Spleen (tissue), 7 donors: ENCODE measurements around the gene ATP2C2.

Experiments used
- POLR2A ChIP-seq, 3 donors: fragments of 450-650 bp; IDR thresholded peaks; one replicate each; pipeline ENCODE4 v1.5.1; 2017; ENCODE audit warnings: antibody characterized with exemption in 3 of 3, mild to moderate bottlenecking in 1 of 3
- TF ChIP-seq, protein P1 (sequence below), 11 experiments: fragments of 200-600 bp in 7 of 11; fragments of 450-650 bp in 4 of 11; sonication (generic) in 4 of 11; IDR thresholded peaks in 8 of 11; conservative IDR thresholded peaks in 3 of 11; 1 replicate in 7 of 11; 2 replicates in 4 of 11; pipeline versions ENCODE4 v1.4.0 to v1.8.0; 2016 to 2021; ENCODE audit warnings: antibody characterized with exemption in 11 of 11, inconsistent platforms in 4 of 11, mild to moderate bottlenecking in 1 of 11
- donor health status: DM: no; HTN: no; CAD: no; lungs with moderate emphysema.
- donor health status: DM: no; HTN: no; CAD: no.
- donor health status: DM: no; HTN: no; CAD: no.

DNA sequence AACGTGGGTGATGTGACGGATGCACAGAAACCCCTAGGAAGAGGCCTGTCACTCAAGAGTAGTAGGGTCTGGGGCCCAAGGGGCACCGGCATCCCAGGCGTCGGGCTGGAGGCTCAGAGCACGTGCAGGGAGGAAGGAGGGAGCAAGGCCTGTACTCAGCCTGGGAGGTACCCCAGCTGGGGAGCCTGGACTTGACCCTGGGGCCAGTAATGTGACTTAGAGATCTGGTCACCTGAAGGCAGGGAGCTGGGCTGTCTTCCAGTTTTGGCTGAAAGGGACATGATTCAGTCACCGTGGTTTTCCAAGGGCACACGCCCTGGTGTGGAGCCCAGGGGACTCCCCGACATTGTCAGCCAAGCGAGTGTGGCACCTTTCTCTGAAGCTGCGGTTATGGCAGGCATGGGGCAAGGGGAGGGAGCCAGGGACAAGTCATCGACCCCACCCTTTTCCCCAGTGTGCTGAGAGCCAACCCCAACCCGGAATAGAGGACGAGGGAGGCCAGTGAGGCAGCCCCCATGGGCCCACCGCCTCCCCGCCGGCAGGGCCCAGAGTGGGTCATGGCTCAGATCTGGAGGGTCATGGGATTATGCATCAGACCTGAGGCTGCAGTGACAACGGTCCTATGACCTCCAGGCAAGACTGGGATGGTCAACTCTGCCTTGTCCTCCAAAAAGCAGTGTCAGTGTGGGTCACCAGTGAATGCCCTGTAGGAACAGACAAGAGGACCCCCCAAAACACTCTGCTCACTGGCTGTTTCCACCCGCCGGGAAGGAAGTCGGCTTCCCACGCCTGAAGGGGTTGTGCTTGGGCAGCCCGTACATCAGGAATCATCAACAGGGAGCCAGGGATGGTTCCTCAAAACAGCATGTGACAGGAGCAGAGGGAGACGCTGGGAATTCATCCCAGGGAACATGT is 94.2 kb downstream of the ATP2C2 start:
- TF ChIP-seq POLR2A (IDR thresholded peaks at IDR 0.05) = no peak
- TF ChIP-seq, protein P1, sequence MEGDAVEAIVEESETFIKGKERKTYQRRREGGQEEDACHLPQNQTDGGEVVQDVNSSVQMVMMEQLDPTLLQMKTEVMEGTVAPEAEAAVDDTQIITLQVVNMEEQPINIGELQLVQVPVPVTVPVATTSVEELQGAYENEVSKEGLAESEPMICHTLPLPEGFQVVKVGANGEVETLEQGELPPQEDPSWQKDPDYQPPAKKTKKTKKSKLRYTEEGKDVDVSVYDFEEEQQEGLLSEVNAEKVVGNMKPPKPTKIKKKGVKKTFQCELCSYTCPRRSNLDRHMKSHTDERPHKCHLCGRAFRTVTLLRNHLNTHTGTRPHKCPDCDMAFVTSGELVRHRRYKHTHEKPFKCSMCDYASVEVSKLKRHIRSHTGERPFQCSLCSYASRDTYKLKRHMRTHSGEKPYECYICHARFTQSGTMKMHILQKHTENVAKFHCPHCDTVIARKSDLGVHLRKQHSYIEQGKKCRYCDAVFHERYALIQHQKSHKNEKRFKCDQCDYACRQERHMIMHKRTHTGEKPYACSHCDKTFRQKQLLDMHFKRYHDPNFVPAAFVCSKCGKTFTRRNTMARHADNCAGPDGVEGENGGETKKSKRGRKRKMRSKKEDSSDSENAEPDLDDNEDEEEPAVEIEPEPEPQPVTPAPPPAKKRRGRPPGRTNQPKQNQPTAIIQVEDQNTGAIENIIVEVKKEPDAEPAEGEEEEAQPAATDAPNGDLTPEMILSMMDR (IDR thresholded peaks at IDR 0.05 in 8 of 11, conservative IDR thresholded peaks at IDR 0.05 in 3 of 11) = no peak
